H1 (cell line): Measurements from ENCODE around the gene TSPAN32. TPM values are rescaled to one million over a fixed set of nuclear protein-coding genes. Genes with fewer than 3 reads are reported as not detected.

Source experiments
- CTCF ChIA-PET: fragments of 300-600 bp; sonication (Branson Sonifier 250); formaldehyde crosslinking; loops from one replicate; lab custom pipeline; 2021; ENCODE audit not compliant: partially characterized antibody; lab: Charles Lee
- POLR2A ChIA-PET: fragments of 300-600 bp; sonication (Branson Sonifier 250); formaldehyde crosslinking; loops from one replicate; lab custom pipeline; 2021; ENCODE audit warnings: inconsistent platforms; ENCODE audit not compliant: partially characterized antibody; lab: Charles Lee
- DNase-seq, 2 experiments: peaks; one replicate each; pipeline versions ENCODE4 v3.0.0 to v3.0.0-alpha.2; 2010 to 2022; ENCODE audit warnings: low spot score in 2 of 2, low read depth in 1 of 2, mixed read lengths in 1 of 2
- FAIRE-seq: peaks from 2 replicates; lab custom pipeline; 2011; peaks lifted over from hg19 to GRCh38; lab: Jason Lieb, UNC
- H2AFZ ChIP-seq: 2 replicates; pipeline ENCODE4 v1.8.1; 2012; ENCODE audit warnings: low read length, inconsistent platforms
- H2AK5ac ChIP-seq: 2 replicates; pipeline ENCODE4 v1.6.1; 2013; ENCODE audit warnings: low read depth, low read length
- H2BK120ac ChIP-seq: replicated peaks from 2 replicates; pipeline ENCODE3; 2013; ENCODE audit warnings: low read depth, low read length, inconsistent platforms
- H2BK12ac ChIP-seq: 2 replicates; pipeline ENCODE4 v1.6.1; 2013; ENCODE audit warnings: low read depth, low read length
- H2BK15ac ChIP-seq: 2 replicates; pipeline ENCODE4 v1.6.1; 2013; ENCODE audit warnings: low read length
- H2BK20ac ChIP-seq: 2 replicates; pipeline ENCODE4 v1.6.1; 2013; ENCODE audit warnings: low read length
- H2BK5ac ChIP-seq: 2 replicates; pipeline ENCODE4 v1.6.1; 2013; ENCODE audit warnings: low read depth, low read length
- H3K14ac ChIP-seq: 2 replicates; pipeline ENCODE4 v1.6.1; 2013; ENCODE audit warnings: inconsistent platforms; ENCODE audit not compliant: insufficient read length
- H3K18ac ChIP-seq: 2 replicates; pipeline ENCODE4 v1.6.1; 2013; ENCODE audit warnings: low read length; ENCODE audit errors: extremely low read depth
- H3K23ac ChIP-seq: 2 replicates; pipeline ENCODE4 v1.6.1; 2013; ENCODE audit warnings: inconsistent platforms; ENCODE audit not compliant: insufficient read length
- H3K23me2 ChIP-seq: 2 replicates; pipeline ENCODE4 v1.6.1; 2013; ENCODE audit warnings: low read depth, low read length
- H3K27ac ChIP-seq: 2 replicates; pipeline ENCODE4 v1.6.1; 2011; ENCODE audit warnings: low read depth, low read length, inconsistent platforms
- H3K27me3 ChIP-seq, 4 experiments: replicated peaks in 1 of 4; 1 replicate in 1 of 4; 2 replicates in 3 of 4; pipeline versions ENCODE4 v1.6.1 to v1.8.1; 2011 to 2013; ENCODE audit warnings: low read length in 3 of 4, mild to moderate bottlenecking in 3 of 4, inconsistent platforms in 2 of 4, mixed read lengths in 2 of 4, moderate library complexity in 1 of 4; ENCODE audit not compliant: control insufficient read depth in 3 of 4, insufficient read depth in 3 of 4; ENCODE audit errors: extremely low read depth in 1 of 4
- H3K36me3 ChIP-seq, 4 experiments: 2 replicates each; pipeline versions ENCODE4 v1.6.1 to v1.8.1; 2011 to 2013; ENCODE audit warnings: mild to moderate bottlenecking in 4 of 4, low read length in 3 of 4, moderate library complexity in 2 of 4, control low read depth in 1 of 4, inconsistent platforms in 1 of 4; ENCODE audit not compliant: insufficient read depth in 4 of 4, control insufficient read depth in 2 of 4
- H3K4ac ChIP-seq: replicated peaks from 2 replicates; pipeline ENCODE3; 2013; ENCODE audit warnings: low read length, low read depth, mixed read lengths, inconsistent platforms; ENCODE audit not compliant: insufficient read length
- H3K4me1 ChIP-seq, 4 experiments: replicated peaks in 1 of 4; 1 replicate in 1 of 4; 2 replicates in 3 of 4; pipeline versions ENCODE4 v1.6.1 to v1.8.1; 2011 to 2013; ENCODE audit warnings: low read length in 3 of 4, inconsistent platforms in 2 of 4, mixed read lengths in 1 of 4; ENCODE audit not compliant: insufficient read depth in 4 of 4, control insufficient read depth in 3 of 4
- H3K4me2 ChIP-seq, 2 experiments: 2 replicates each; pipeline versions ENCODE4 v1.6.1 to v1.8.1; 2011 to 2013; ENCODE audit warnings: low read depth in 2 of 2, low read length in 2 of 2, control low read depth in 1 of 2, inconsistent platforms in 1 of 2, mild to moderate bottlenecking in 1 of 2; ENCODE audit not compliant: insufficient read depth in 1 of 2
- H3K4me3 ChIP-seq, 4 experiments: fragments of 200-600, 300-600 bp in 1 of 4; sonication (generic), shearing (Covaris generic), sonication (Bioruptor Twin) in 1 of 4; 2 replicates each; pipeline versions ENCODE4 v1.5.1 to v1.8.1; 2011 to 2016; ENCODE audit warnings: low read length in 4 of 4, low read depth in 3 of 4, control low read depth in 2 of 4, inconsistent platforms in 2 of 4, mild to moderate bottlenecking in 2 of 4, mixed read lengths in 1 of 4, moderate library complexity in 1 of 4; ENCODE audit not compliant: insufficient read depth in 2 of 4; ENCODE audit errors: extremely low read depth in 1 of 4
- H3K56ac ChIP-seq: replicated peaks from 2 replicates; pipeline ENCODE3; 2013; ENCODE audit warnings: low read depth, mild to moderate bottlenecking, mixed read lengths, low read length, inconsistent platforms; ENCODE audit not compliant: insufficient read length
- H3K79me1 ChIP-seq: 2 replicates; pipeline ENCODE4 v1.6.1; 2013; ENCODE audit warnings: low read depth, low read length, control low read depth
- H3K79me2 ChIP-seq, 2 experiments: 2 replicates each; pipeline versions ENCODE4 v1.6.1 to v1.8.1; 2012 to 2013; ENCODE audit warnings: low read length in 2 of 2, mild to moderate bottlenecking in 2 of 2, inconsistent platforms in 1 of 2; ENCODE audit not compliant: insufficient read depth in 2 of 2, control insufficient read depth in 1 of 2
- H3K9ac ChIP-seq, 4 experiments: replicated peaks in 1 of 4; 1 replicate in 1 of 4; 2 replicates in 3 of 4; pipeline versions ENCODE4 v1.6.1 to v1.8.1; 2011 to 2013; ENCODE audit warnings: low read depth in 3 of 4, low read length in 3 of 4, control low read depth in 2 of 4, mild to moderate bottlenecking in 2 of 4, moderate library complexity in 2 of 4, inconsistent platforms in 1 of 4; ENCODE audit errors: extremely low read depth in 1 of 4
- H3K9me3 ChIP-seq, 2 experiments: 2 replicates each; pipeline versions ENCODE4 v1.6.1 to v1.8.1; 2012 to 2013; ENCODE audit warnings: mild to moderate bottlenecking in 2 of 2, moderate library complexity in 2 of 2, control low read depth in 1 of 2, inconsistent platforms in 1 of 2, low read depth in 1 of 2, low read length in 1 of 2, mixed read lengths in 1 of 2; ENCODE audit not compliant: insufficient read depth in 2 of 2
- H4K20me1 ChIP-seq, 2 experiments: replicated peaks in 1 of 2; 2 replicates each; pipeline versions ENCODE3 to v1.8.1; 2011 to 2013; ENCODE audit warnings: inconsistent platforms in 2 of 2, low read length in 2 of 2, mild to moderate bottlenecking in 1 of 2; ENCODE audit not compliant: insufficient read depth in 2 of 2, control insufficient read depth in 1 of 2
- H4K5ac ChIP-seq: 2 replicates; pipeline ENCODE4 v1.6.1; 2013; ENCODE audit warnings: low read length, low read depth, mixed read lengths, inconsistent platforms; ENCODE audit not compliant: insufficient read length
- H4K8ac ChIP-seq: 2 replicates; pipeline ENCODE4 v1.8.0; 2013; ENCODE audit warnings: mild to moderate bottlenecking, moderate library complexity, low read length, inconsistent platforms; ENCODE audit not compliant: insufficient read depth; ENCODE audit errors: extremely low read depth
- H4K91ac ChIP-seq: replicated peaks from 2 replicates; pipeline ENCODE3; 2013; ENCODE audit warnings: low read length, mixed read lengths, inconsistent platforms; ENCODE audit not compliant: insufficient read length
- BACH1 ChIP-seq: IDR thresholded peaks from 2 replicates; pipeline ENCODE4 v1.6.1; 2012; ENCODE audit warnings: low read length, improper control_type of control experiment
- CBX5 ChIP-seq: fragments of 300-800, 300-1000 bp; sonication (generic); IDR thresholded peaks from 2 replicates; pipeline ENCODE4 v1.7.1; 2016; ENCODE audit warnings: antibody characterized with exemption, low read length, low read depth
- CEBPB ChIP-seq: IDR thresholded peaks from 2 replicates; pipeline ENCODE4 v1.6.1; 2012; ENCODE audit warnings: low read depth, low read length
- E2F6 ChIP-seq: IDR thresholded peaks from 2 replicates; pipeline ENCODE4 v1.6.1; 2012; ENCODE audit warnings: inconsistent platforms
- FOSL1 ChIP-seq: IDR thresholded peaks from 2 replicates; pipeline ENCODE4 v1.6.1; 2011; ENCODE audit warnings: mild to moderate bottlenecking, low read depth, low read length, moderate library complexity; ENCODE audit not compliant: insufficient read depth
- RFX5 ChIP-seq: IDR thresholded peaks from 2 replicates; pipeline ENCODE4 v1.6.1; 2011; ENCODE audit warnings: low read depth, low read length, improper control_type of control experiment, borderline replicate concordance
- SP4 ChIP-seq: IDR thresholded peaks from 2 replicates; pipeline ENCODE4 v1.6.1; 2012; ENCODE audit warnings: low read length, inconsistent platforms
- SRF ChIP-seq: IDR thresholded peaks from 2 replicates; pipeline ENCODE4 v1.6.1; 2011; ENCODE audit warnings: mild to moderate bottlenecking, low read depth, low read length, moderate library complexity
- TAF1 ChIP-seq: IDR thresholded peaks from 2 replicates; pipeline ENCODE4 v1.6.1; 2011; ENCODE audit warnings: mild to moderate bottlenecking, low read depth, low read length
- WGBS, 2 experiments: shearing (Covaris generic) in 1 of 2; methylation state at CpG; one replicate each; pipeline versions ENCODE4 v1.1.6 to v1.1.7; 2013 to 2015; ENCODE audit warnings: low lambda C conversion rate in 2 of 2, mixed read lengths in 2 of 2, inconsistent platforms in 1 of 2, low coverage in 1 of 2, missing lambda C conversion rate in 1 of 2; ENCODE audit not compliant: insufficient replicate concordance in 2 of 2, insufficient coverage in 1 of 2, insufficient read length in 1 of 2; ENCODE audit errors: extremely low coverage in 1 of 2, missing lambda C conversion rate in 1 of 2; 5-methylcytosine and 5-hydroxymethylcytosine counted together
- polyA plus RNA-seq, 7 experiments: library from polyadenylated mRNA; depleted of rRNA in 3 of 7; stranded (reverse) in 5 of 7; unstranded in 2 of 7; fragments of >200 nt in 5 of 7; fragments of 200-250 nt in 2 of 7; gene quantifications; 1 replicate in 5 of 7; 2 replicates in 1 of 7; 4 replicates in 1 of 7; pipeline versions ENCODE4 v1.2.1 to v1.2.3, GENCODE V29; 2011 to 2013; ENCODE audit warnings: missing spikeins in 2 of 7, mixed read lengths in 2 of 7
- total RNA-seq: library from RNA; stranded (reverse); fragmentation: NEBNext Ultra II Directional; extraction: Animal tissue kit (Norgen Biotek cat#: 25700); gene quantifications from 2 replicates; pipeline ENCODE4 v1.2.1, GENCODE V29; 2021

The TSPAN32 gene
- total and polyA plus RNA-seq, 2 of the 8 experiments (the other 6 are each of a cell fraction or from before 2014, with no cell fraction given): not detected

GRCh38 chr11:2302306-2302895 is 588 bp downstream of the TSPAN32 start:
- no peak overlapping the region for H4K91ac ChIP-seq

More at GRCh38 chr11:2302306-2302895, 588 bp downstream of the TSPAN32 start:
- no peaks in the 10 kb centered on the region for H3K36me3 ChIP-seq
- no peak overlapping the region; a peak in 1 of 7 replicates for H3K9ac ChIP-seq
- H2BK12ac ChIP-seq: no peak overlapping the region
- H3K56ac ChIP-seq: no peak overlapping the region
- no peak overlapping the region for H3K14ac ChIP-seq
- H4K8ac ChIP-seq: peak overlapping the region; percentile 41; the same call in 1 of the 2 replicates
- no peak overlapping the region for H2BK20ac ChIP-seq
- H3K79me1 ChIP-seq: no peaks in the 10 kb centered on the region
- H3K4me3 ChIP-seq: no peak overlapping the region
- H4K5ac ChIP-seq: no peak overlapping the region
- no peak overlapping the region for H3K27ac ChIP-seq
- H2BK5ac ChIP-seq: no peak overlapping the region
- H3K23ac ChIP-seq: no peak overlapping the region
- FAIRE-seq (no peak), DNase-seq (no peak)
- no peak overlapping the region for H3K4ac ChIP-seq
- H2AFZ ChIP-seq: no peak overlapping the region
- peaks cover 0 to 2% (median 0%) of the 10 kb centered on the region in 4 experiments; a peak in 1 of 7 replicates for H3K27me3 ChIP-seq
- H3K4me2 ChIP-seq: no peak overlapping the region
- H2AK5ac ChIP-seq: no peak overlapping the region
- no peak overlapping the region for H2BK15ac ChIP-seq
- H3K4me1 ChIP-seq: peaks cover 0 to 3% (median 0%) of the 10 kb centered on the region in 4 experiments; a peak in 1 of 7 replicates
- POLR2A ChIA-PET: interaction anchor here (1.4 kb wide), 1 partner anchor 76 kb away, joined by 5 read pairs; no protein-coding TSS in a partner anchor
- H2BK120ac ChIP-seq: no peak overlapping the region
- TF ChIP-seq SP4 (no peak), CEBPB (no peak), E2F6 (no peak), BACH1 (no peak), FOSL1 (no peak), SRF (no peak), TAF1 (no peak), CBX5 (no peak), RFX5 (no peak)
- H3K9me3 ChIP-seq: no peaks in the 10 kb centered on the region
- CTCF ChIA-PET: interaction anchor here (0.9 to 14.9 kb wide), 12 partner anchors 8 to 148 kb away, joined by 3 to 333 read pairs (median 22); partner anchors contain the start of gene TSSC4
- no peak overlapping the region for H3K18ac ChIP-seq
- peaks cover 0 to 3% of the 10 kb centered on the region in 2 experiments for H4K20me1 ChIP-seq
- H3K79me2 ChIP-seq: no peaks in the 10 kb centered on the region
- WGBS, 2 experiments: 93% methylated on average over 11 of the region's 16 CpGs; no CpG with 5 or more reads in 1 of the 2 experiments
- H3K23me2 ChIP-seq: no peaks in the 10 kb centered on the region
